Right atrium auricular region (tissue), 2 donors: Measurements from ENCODE around the gene UBQLNL. TPM values are rescaled to one million over a fixed set of nuclear protein-coding genes. Genes with fewer than 3 reads are reported as not detected.

Experiments
- DNase-seq: peaks from one replicate; pipeline ENCODE4 v3.0.0-alpha.2; 2019; ENCODE audit warnings: low spot score
- H3K27ac ChIP-seq, 2 donors: fragments of 200-600 bp; sonication (generic); 1 replicate in 1 of 2; 2 replicates in 1 of 2; pipeline ENCODE4 v1.5.1; 2016 to 2019
- H3K27me3 ChIP-seq, 2 donors: fragments of 200-600 bp; sonication (generic); one replicate each; pipeline versions ENCODE4 v1.5.1 to v1.6.0; 2017 to 2019
- H3K36me3 ChIP-seq: fragments of 200-600 bp; sonication (generic); one replicate; pipeline ENCODE4 v1.5.1; 2016
- H3K4me1 ChIP-seq, 2 donors: fragments of 200-600 bp; sonication (generic); one replicate each; pipeline versions ENCODE4 v1.5.1 to v1.6.0; 2017 to 2019
- H3K4me3 ChIP-seq, 2 donors: fragments of 200-600 bp; sonication (generic); 1 replicate in 1 of 2; 2 replicates in 1 of 2; pipeline ENCODE4 v1.5.1; 2017 to 2019; ENCODE audit warnings: mild to moderate bottlenecking in 1 of 2, moderate library complexity in 1 of 2
- H3K9me3 ChIP-seq, 2 donors: fragments of 200-600 bp; sonication (generic); one replicate each; pipeline ENCODE4 v1.5.1; 2019
- CTCF ChIP-seq, 2 donors: fragments of 200-600 bp; sonication (generic); IDR thresholded peaks; one replicate each; pipeline ENCODE4 v1.5.1; 2019; ENCODE audit warnings: antibody characterized with exemption in 2 of 2
- total RNA-seq, 2 donors: library from RNA; depleted of rRNA; stranded (reverse); fragments of >200 nt; gene quantifications; one replicate each; pipeline ENCODE4 v1.1.0, GENCODE V29; 2016

Gene UBQLNL
- total RNA-seq = under 1 TPM in 1 of 2 donors, not detected in 1; 0.30 TPM

- Histone ChIP-seq H3K4me3 (no peak within 1 kb of the TSS), H3K36me3 (no peaks in the 10 kb centered on the region), H3K27ac (no peak within 1 kb of the TSS), H3K9me3 (no peaks in the 10 kb centered on the region), H3K27me3 (no peaks in the 10 kb centered on the region), H3K4me1 (no peaks in the 10 kb centered on the region)
- no peak for TF ChIP-seq CTCF (IDR thresholded peaks at IDR 0.05)
- no peak for DNase-seq
Measured at GRCh38 chr11:5516599-5516998, at the start of gene UBQLNL. TSS of gene UBQLNL (minus strand) at chr11:5516699. CDS start at chr11:5516441, 258 bp downstream.

GRCh38 chr11:5564259-5565019 is 47.9 kb upstream of the UBQLNL start:
- no peaks in the 10 kb centered on the region for H3K4me1 ChIP-seq
- DNase-seq = no peak
- no peak overlapping the region for H3K27ac ChIP-seq
- no peak overlapping the region for H3K4me3 ChIP-seq
- no peaks in the 10 kb centered on the region for H3K27me3 ChIP-seq
- H3K36me3 ChIP-seq = no peaks in the 10 kb centered on the region
- no peaks in the 10 kb centered on the region for H3K9me3 ChIP-seq
- no peak for TF ChIP-seq CTCF (IDR thresholded peaks at IDR 0.05)

- no peak for TF ChIP-seq CTCF (IDR thresholded peaks at IDR 0.05)
- H3K9me3 ChIP-seq = no peaks in the 10 kb centered on the region
- H3K27ac ChIP-seq = no peak overlapping the region
- no peak for DNase-seq
- H3K4me1 ChIP-seq = no peaks in the 10 kb centered on the region
- H3K27me3 ChIP-seq = no peaks in the 10 kb centered on the region
- no peak overlapping the region for H3K4me3 ChIP-seq
- H3K36me3 ChIP-seq = no peaks in the 10 kb centered on the region
Measured at GRCh38 chr11:5557751-5558150, 41.3 kb upstream of the UBQLNL start.

GRCh38 chr11:5556596-5557188 is 40.2 kb upstream of the UBQLNL start:
- H3K9me3 ChIP-seq = no peaks in the 10 kb centered on the region
- no peak overlapping the region for H3K27ac ChIP-seq
- H3K36me3 ChIP-seq = no peaks in the 10 kb centered on the region
- H3K4me3 ChIP-seq = no peak overlapping the region
- no peak for TF ChIP-seq CTCF (IDR thresholded peaks at IDR 0.05)
- H3K4me1 ChIP-seq = no peaks in the 10 kb centered on the region
- H3K27me3 ChIP-seq = no peaks in the 10 kb centered on the region
- no peak for DNase-seq

GRCh38 chr11:5553343-5553742 is 36.8 kb upstream of the UBQLNL start:
- DNase-seq = no peak
- no peaks in the 10 kb centered on the region for H3K27me3 ChIP-seq
- TF ChIP-seq CTCF (IDR thresholded peaks at IDR 0.05) = peak in 1 of 2 donors; percentile 43
- H3K9me3 ChIP-seq = no peaks in the 10 kb centered on the region
- H3K36me3 ChIP-seq = no peaks in the 10 kb centered on the region
- H3K4me3 ChIP-seq = no peak overlapping the region
- H3K27ac ChIP-seq = no peak overlapping the region
- no peaks in the 10 kb centered on the region for H3K4me1 ChIP-seq
